ENCODE measurements around the gene PRKN.

DNA sequence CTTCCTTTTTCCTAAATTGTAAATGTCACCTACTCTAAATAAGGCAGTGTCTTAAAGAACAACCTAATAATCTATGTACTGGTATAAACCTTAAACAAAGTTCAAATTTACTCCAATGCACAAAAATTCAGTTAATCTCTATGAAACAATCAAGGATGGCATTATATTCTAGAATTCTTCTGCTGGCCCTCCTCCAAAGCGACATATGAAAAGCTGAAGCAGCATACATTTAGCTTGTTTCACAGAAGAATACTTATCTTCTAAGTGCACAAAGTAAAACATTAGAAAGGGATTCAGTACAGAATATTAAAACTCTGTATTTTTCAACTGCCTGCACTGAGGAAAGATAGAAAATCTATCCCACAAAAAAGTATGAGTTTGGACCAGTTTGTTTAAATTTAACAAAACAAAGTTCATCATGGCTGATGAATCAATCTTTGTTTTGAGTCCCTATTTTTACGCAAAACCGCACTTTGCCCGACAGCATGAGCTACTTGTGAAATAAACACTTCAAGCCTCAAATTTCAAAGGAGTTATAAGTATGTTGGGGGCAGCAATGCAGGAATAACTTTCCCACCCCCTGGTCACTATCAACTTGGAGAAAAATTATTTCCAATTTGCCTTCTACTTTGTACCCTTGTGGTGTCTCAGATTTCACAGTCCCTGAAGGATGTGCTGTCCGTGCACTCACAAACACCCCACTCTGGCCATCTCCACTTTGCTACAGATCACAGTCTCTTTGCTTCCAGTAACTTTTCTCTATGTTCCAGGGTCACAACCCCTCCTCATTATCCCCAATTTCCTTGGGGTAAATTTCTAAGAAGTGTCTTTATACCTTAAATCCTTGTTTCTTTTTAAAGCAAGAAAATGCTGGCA, 238.2 kb downstream of the PRKN start:
- no peak for TF ChIP-seq CTCF (IDR thresholded peaks at IDR 0.05; ENCODE audit: low read length)
- TF ChIP-seq EZH2 (IDR thresholded peaks at IDR 0.05; ENCODE audit: borderline replicate concordance, low read length) = no peak

All from OCI-LY1 (cell line).